HuH-7 (cell line): Measurements from ENCODE around the gene CCDC39.
"Not testable (repeated sequence)": the region's sequence is repeated elsewhere in the genome, so short reads cannot be mapped to it uniquely, and the experiment has no call there.

Experiments
- DNase-seq: peaks from one replicate; pipeline ENCODE4 v3.0.0; 2011; ENCODE audit warnings: low spot score

CCDC39 gene

DNA sequence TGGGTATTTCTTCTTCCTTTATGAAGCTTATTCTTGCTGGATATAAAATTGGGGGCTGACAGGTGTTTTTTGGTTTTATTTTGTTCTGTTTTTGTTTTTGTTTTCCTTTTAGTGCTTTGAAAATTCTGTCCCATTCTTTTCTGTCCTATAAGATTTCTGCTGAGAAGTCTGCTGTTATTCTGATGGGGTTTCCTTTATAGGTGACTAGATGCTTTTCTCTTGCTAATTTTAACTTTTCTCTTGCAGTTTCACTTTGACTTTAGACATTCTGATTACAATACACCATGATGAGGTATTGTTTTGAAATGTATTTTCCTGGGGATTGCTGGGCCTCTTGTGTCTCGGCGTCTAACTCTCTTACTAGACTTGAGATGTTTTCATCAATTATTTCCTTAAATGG, 54.6 kb downstream of the CCDC39 start:
- DNase-seq, result no peak

DNA sequence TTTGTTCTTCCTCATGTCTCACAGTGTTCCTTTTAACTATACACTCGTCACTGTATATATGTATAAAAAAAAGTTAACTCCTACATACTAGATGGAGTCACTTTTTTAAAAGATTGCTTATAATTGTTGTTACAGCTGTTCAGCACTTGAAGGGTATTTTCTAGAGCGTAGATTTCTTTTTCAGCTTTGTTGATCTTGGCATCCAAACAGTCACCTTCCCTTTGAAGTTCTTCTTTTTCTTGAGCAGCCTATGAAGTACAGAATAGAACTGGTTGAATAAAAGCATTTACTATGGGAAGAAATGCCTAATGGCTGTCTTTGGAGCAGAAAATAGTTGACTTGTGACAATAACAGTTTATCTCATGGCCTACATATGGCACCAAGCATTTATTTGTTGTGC, 59.6 kb downstream of the CCDC39 start:
- DNase-seq, result no peak

DNA sequence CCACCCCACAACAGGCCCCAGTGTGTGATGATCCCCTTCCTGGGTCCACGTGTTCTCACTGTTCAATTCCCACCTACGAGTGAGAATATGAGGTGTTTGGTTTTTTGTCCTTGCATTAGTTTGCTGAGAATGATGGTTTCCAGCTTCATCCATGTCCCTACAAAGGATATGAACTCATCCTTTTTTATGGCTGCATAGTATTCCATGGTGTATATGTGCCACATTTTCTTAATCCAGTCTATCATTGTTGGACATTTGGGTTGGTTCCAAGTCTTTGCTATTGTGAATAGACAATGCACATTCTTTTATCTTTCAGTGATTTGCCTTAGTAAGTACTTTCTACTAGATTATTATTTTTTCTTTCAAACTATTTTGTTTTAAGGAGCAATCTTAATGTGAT, 60.7 kb downstream of the CCDC39 start:
- not testable (repeated sequence) for DNase-seq

DNA sequence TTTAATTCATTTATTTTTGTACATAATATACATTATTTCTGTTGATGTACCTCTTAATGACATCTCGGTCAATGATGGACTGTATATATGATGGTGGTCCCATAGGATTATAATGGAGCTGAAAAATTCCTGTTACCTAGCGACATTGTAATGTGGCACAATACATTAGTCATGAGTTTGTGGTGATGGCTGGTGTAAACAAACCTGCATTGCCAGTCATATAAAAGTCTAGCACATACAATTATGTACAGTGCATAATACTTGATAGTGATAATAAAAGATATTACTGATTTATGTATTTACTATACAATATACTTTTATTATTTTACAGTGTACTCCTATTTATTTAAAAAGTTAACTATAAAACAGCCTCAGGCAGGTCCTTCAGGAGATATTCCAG, 62.2 kb downstream of the CCDC39 start:
- DNase-seq, result no peak

DNA sequence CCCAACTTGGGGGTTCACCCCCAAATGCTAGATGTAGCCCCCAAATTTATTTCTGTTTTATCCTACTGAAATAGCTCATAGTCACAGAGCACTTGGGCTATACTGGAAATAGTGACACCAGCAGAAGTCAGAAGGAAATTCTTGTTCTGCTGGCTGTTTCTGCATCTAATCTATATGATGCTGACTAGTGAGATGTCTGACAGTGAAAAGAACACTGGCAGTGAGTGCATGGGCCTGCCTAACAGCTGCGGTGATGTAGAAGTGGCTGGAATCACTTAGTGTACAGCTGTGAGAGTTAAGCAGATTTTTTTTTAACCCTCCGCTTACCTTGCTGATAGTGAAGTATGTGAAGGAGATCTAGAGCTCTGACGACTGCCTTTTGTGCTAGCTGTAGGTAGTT, 63.3 kb downstream of the CCDC39 start:
- DNase-seq, result no peak

DNA sequence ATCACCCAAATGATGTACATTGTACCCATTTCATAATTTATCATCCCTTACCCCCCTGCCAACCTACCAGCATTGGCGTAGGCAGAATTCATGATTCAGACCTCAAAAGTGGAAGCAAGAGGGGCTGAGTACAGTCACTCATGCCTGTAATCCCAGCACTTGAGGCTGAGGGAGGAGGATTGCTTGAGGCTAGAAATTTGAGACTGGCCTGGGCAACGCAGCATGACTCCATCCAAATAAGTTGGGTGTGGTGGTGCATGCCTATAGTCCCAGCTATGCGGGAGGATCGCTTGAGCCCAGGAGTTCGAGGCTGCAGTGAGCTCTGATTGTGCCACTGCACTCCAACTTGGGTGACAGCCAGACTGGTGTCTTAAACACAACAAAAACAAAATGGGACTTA, 66.9 kb downstream of the CCDC39 start:
- no peak for DNase-seq

DNA sequence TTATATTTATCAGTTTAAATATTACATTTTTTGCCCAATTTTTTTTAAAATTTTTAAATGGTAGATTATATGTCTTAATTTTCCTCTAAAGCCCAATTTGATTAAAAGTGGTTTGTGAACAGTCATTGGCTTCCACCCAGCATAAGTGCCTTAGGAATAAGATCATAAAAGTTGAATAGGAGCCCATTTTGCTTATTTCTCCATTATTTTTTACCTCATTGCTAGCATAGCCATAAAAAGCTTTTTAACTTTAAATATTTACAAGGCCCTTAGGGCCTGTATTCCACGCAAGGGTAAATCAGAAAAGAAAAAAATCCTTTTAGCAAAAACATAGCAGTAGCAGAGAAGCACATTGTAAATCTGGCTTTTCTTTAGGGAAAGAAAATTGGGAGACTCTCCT, 68.3 kb downstream of the CCDC39 start:
- no peak for DNase-seq

DNA sequence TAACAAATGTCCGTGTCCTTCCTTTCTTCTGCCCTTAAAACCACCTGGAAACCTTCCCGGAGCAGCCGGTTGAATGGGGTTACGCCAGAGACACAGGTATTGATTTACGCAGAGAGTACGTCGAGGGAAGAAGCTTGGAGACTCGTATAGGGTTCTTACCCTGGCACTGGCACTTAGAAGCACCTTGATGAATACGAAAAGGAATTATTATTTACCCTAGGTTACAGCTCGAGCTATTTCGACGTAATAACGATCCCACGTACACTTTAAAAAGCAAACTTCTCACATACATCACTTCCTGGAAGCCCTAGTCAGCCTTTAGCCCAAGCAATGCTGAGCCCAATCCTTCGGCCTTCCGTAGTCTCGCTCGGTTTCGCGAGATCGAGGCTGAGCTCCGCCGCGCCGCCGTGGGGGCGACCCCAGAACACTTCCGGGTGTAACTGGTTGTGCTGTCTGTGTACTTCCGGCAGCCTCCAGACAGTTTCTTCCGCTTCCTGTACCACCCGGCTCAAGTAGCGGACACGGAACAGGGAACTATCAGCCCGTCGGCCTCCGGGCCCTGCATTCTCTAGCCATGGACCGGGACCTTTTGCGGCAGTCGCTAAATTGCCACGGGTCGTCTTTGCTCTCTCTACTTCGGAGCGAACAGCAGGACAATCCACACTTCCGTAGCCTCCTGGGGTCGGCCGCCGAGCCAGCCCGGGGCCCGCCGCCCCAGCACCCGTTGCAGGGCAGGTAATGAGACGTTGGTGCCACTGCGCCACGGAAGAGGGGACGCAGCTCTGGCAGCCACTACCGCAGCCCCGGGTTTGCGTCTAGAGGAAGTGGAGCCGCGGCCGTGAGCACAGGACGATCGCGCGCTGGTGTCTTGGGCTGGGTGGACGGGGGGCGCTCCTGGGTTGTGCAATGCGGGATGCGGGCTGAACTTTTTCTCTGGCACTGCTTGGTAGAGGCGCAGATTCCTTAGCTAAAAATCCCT, 77.3 kb downstream of the CCDC39 start, which contains the start of gene TTC14:
Gene TTC14, plus strand, starts transcription at position 476 of the 979 bp plus-strand sequence. Its CDS starts 99 bp downstream, at position 575.
- peak; percentile 87 for DNase-seq

DNA sequence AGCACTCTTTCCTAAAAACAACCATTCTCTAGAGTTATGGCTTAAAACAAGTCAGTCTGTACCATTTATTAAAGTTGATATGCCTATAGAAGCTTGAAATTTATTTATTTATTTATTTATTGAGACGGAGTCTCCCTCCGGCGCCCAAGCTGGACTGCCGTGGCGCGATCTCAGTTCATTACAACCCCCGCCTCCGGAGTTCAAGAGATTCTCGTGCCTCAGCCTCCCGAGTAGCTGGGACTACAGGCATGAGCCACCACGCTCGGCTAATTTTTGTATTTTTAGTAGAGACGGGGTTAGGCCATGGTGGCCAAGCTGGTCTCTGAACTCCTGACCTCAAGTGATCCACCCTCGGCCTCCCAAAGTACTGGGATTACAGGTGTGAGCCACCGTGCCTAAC, 78.8 kb downstream of the CCDC39 start:
- no peak for DNase-seq

DNA sequence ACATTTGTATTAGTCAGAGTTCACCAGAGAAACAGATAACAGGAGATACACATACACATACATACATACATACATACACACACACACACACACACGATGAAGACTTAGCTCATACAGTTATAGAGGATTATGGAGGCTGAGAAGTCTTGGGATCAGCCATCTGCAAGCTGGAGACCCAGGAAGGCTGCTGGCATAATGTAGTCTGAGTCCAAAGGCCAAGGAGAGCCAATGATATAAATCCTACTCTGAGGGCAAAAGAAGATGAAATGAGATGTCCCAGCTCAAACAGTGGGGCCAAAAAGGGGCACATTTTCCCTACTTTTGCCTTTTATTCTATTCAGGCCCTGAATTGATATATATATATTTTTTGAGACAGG, 83.7 kb downstream of the CCDC39 start:
- no peak for DNase-seq

DNA sequence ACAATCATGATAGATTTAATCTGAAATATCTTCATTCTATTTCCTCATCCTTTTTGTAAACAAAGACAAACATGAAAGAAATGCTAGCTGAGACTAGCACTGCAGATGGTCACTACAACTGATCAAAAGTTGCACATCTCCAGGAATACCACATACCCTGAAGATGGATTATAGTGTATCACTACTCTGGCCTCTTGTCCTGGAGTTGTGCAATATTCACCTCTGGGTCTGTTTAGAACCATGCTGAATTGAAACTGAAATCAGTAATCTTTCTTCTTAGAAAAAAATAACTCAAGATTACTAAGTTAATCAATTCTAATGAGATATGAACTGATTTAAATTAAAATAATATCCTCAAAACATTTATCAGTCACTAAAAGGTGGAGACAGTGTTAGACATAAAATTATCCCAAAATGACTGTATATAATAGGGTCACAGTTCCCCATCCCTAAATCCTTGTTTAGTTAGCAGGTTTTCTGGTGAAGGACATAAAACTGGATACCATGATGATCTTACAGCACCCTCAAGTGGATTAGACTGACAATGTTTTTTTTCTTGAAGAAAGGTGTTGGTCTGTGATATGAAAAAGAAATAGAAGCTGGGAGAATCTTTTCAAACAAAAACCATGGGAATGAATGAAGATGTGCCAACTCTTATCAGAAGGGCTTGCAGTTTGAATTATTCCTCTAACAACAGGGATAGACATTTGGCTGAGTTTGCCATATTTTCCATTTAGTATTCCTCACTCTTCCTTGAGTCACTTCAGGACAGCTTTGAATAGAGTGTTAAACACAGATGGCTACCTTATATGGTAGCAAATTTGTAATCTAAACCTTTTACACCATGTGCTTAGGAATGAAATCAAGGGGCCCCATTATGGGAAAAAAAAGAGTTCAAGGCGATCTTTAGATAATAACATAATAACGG, 84.4 kb downstream of the CCDC39 start:
- DNase-seq, result no peak

DNA sequence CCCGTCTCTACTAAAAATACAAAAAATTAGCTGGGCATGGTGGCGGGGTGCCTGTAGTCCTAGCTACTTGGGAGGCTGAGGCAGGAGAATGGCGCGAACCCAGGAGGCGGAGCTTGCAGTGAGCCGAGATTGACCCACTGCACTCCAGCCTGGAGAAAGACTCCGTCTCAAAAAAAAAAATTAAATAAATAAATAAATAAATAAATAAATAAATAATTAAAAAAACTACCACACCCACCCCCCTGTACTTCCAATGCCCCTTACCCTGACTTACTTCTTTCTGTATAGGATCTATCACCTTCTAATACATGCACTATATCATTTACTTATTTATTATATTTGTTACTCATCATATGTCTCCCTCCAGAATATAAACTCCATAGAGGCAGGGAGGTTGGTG, 85.7 kb downstream of the CCDC39 start:
- not testable (repeated sequence) for DNase-seq

DNA sequence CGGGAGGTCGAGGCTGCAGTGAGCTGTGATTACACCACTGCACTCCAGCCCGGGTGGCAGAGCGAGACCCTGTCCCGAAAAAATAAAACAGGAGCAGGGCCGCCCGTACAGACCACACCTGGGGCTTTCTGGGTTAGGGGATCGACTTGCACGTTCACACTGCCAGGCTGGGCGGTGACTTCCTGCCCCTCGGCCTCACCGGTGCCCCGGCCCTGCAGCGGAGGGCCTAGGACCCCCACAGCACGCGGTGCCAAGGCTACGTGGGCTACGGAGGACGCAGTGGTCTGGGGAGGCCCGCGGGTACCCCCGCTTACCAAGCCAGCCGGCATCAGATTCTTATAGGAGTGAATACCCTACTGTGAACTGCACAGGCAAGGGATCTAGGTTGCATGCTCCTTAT, 88.9 kb downstream of the CCDC39 start:
- no peak for DNase-seq

DNA sequence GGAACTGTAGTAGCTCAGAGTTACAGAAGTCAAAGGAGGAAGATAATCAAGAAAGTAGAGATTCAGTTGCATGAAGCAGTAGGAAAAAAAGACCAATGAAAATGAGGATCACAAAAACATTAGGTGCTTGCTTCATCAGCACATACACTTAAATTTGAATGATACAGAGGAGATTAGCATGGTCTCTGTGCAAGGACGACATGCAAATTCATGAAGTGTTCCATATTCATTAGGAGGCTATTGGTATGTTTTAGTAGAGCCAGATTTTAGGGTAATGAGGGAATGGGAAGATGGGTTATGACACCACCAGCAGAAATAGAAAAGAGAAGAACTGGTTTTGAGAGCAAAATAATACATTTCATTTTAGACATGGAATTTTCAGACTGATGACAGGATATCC, 98.4 kb downstream of the CCDC39 start:
- no peak for DNase-seq

DNA sequence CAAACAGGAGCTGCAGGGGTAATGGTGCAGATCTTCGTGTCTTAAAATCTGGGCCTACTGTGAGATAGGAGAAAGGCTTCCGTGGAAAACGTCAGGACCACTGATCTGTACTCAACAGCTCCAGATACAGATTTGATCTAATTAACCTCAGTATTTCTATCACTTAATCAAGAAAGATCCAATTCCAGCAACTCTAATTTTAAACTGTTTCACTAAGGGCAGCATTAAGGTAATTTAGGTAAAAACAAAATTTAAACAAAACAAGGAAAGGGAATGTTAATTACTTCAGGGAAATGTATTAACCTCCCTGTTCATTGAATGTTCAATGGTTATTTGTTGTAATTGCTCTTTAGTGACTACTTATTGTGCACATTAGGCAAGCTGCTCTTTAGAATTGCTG, 103.7 kb downstream of the CCDC39 start:
- no peak for DNase-seq

DNA sequence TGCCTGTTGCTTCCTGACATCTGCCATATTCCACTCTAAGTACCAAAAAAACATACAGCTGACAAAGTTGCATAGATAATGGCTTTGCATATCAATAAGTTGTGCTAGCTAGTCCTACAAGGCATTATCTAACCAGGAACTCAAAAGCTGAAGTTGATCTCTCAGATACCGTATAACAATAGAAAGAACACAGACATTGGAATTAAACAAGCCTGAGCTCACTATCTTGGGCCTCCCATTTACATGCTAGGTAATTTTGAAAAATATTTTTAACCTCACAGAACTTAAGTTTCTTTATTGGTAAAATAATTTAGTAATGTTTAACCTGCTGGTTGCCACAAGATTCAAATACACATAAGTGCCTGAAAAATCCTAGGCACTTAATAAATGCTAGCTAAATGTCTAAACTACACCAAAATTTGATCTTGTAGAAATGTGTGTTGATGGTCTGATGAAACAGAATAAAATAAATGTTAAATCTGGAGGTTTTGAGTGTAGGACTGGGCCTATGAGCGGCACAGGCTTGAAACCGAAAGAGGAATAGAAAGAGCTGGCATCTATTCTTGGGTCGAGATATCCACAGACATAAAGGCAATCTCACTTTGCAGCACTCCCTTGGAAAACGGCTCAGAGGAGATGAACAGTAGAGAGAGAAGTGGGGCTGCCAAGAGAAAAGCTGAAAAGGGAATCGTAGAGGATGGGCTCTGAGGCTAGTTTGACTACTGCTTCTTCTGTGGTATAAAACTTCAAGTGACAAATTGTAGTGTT, 107.3 kb downstream of the CCDC39 start:
- no peak for DNase-seq

DNA sequence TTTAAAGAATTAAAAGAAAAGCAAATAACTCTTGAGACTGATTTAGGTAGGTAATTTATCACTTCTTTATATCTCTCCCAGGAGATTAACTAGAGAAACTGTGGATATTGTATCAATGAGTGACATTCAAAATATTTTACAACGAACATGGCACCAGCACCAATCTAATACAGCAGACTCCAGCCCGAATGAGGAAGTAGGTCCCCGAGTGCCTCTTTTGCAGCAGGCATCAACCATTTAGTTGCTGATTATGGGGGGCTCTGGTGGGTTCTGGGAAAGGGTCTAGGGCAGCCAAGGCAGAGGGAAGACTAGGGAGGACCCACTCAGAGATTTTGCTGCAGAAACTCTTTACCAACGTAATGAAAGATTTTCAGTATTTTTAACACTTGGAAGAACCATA, 109.1 kb downstream of the CCDC39 start:
- DNase-seq, result no peak

DNA sequence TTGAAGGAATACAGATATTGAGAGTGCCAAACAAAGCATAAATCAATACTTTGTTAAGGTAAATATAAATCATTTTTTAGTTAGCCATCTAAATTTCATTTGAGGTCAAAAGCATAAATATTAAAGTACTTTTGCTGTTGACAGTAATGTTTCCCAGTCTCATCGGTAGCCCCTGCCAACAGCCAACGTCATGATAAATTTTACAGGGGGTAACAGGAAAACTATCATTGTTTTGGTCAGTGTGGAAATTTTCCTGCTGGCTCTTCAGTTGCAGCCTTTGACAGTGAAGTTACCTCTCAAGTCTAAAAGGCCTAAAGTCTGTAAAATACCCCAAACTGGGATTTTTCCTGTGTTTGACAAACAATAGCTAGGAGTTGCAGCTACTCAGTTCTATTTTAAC, 114.6 kb downstream of the CCDC39 start:
- DNase-seq, result no peak
